CD14-positive monocyte (primary cell): Measurements from ENCODE around the gene LRRC72. TPM values are rescaled to one million over a fixed set of nuclear protein-coding genes. Genes with fewer than 3 reads are reported as not detected.

Experiments used
- DNase-seq, 3 donors: peaks; one replicate each; pipeline ENCODE4 v3.0.0-alpha.2; 2011 to 2022
- H2AFZ ChIP-seq: 2 replicates; pipeline ENCODE4 v1.6.0; 2012; ENCODE audit warnings: mild to moderate bottlenecking, low read depth, low read length, inconsistent platforms; ENCODE audit not compliant: insufficient read depth, poor library complexity, severe bottlenecking
- H3K27ac ChIP-seq, 2 donors: 1 replicate in 1 of 2; 2 replicates in 1 of 2; pipeline ENCODE4 v1.5.1; 2012 to 2013; ENCODE audit warnings: low read length in 2 of 2, control low read depth in 1 of 2, inconsistent platforms in 1 of 2, low read depth in 1 of 2, mild to moderate bottlenecking in 1 of 2
- H3K27me3 ChIP-seq, 2 donors: one replicate each; pipeline versions ENCODE4 v1.6.0 to v1.6.1; 2011 to 2013; ENCODE audit warnings: low read length in 2 of 2; ENCODE audit not compliant: control insufficient read depth in 2 of 2, insufficient read depth in 2 of 2
- H3K36me3 ChIP-seq, 2 donors: replicated peaks in 1 of 2; 1 replicate in 1 of 2; 2 replicates in 1 of 2; pipeline versions ENCODE4 v1.5.1 to v1.6.1; 2012 to 2013; ENCODE audit warnings: low read length in 2 of 2, control low read depth in 1 of 2, inconsistent platforms in 1 of 2, mild to moderate bottlenecking in 1 of 2; ENCODE audit not compliant: insufficient read depth in 2 of 2, control insufficient read depth in 1 of 2
- H3K4me1 ChIP-seq, 2 donors: 1 replicate in 1 of 2; 2 replicates in 1 of 2; pipeline versions ENCODE4 v1.5.1 to v1.6.1; 2012 to 2013; ENCODE audit warnings: low read length in 2 of 2, control low read depth in 1 of 2, inconsistent platforms in 1 of 2, mild to moderate bottlenecking in 1 of 2, moderate library complexity in 1 of 2; ENCODE audit not compliant: insufficient read depth in 2 of 2, control insufficient read depth in 1 of 2
- H3K4me2 ChIP-seq: replicated peaks from 2 replicates; pipeline ENCODE3; 2012; ENCODE audit warnings: low read length, moderate library complexity, mild to moderate bottlenecking; ENCODE audit not compliant: poor library complexity, severe bottlenecking; ENCODE audit errors: extremely low read depth
- H3K4me3 ChIP-seq, 3 experiments: fragments of 200-600 bp in 1 of 3; sonication (generic) in 1 of 3; replicated peaks in 1 of 3; 1 replicate in 2 of 3; 2 replicates in 1 of 3; pipeline ENCODE4 v1.5.1; 2011 to 2013; ENCODE audit warnings: low read length in 3 of 3, mild to moderate bottlenecking in 3 of 3, control low read depth in 2 of 3, low read depth in 2 of 3, inconsistent platforms in 1 of 3, moderate library complexity in 1 of 3
- H3K79me2 ChIP-seq: 2 replicates; pipeline ENCODE4 v1.6.0; 2012; ENCODE audit warnings: mild to moderate bottlenecking, control low read depth, inconsistent platforms, low read length, moderate library complexity; ENCODE audit not compliant: insufficient read depth
- H3K9ac ChIP-seq: 2 replicates; pipeline ENCODE4 v1.6.0; 2017; ENCODE audit warnings: low read length, mild to moderate bottlenecking; ENCODE audit not compliant: insufficient read depth, poor library complexity, severe bottlenecking
- H3K9me3 ChIP-seq, 2 donors: replicated peaks in 1 of 2; 1 replicate in 1 of 2; 2 replicates in 1 of 2; pipeline versions ENCODE4 v1.5.1 to v1.6.1; 2012 to 2013; ENCODE audit warnings: low read length in 2 of 2, control low read depth in 1 of 2; ENCODE audit not compliant: control insufficient read depth in 1 of 2, insufficient read depth in 1 of 2
- H4K20me1 ChIP-seq: 2 replicates; pipeline ENCODE4 v1.6.0; 2012; ENCODE audit warnings: mild to moderate bottlenecking, low read length, control low read depth, moderate library complexity; ENCODE audit not compliant: insufficient read depth
- H3K27ac Mint-ChIP-seq, 7 donors: one replicate each; pipeline ENCODE4 v1.8.0; 2020; ENCODE audit warnings: mild to moderate bottlenecking in 7 of 7, mixed read lengths in 7 of 7, moderate library complexity in 6 of 7, inconsistent platforms in 2 of 7
- H3K27me3 Mint-ChIP-seq, 3 donors: one replicate each; pipeline ENCODE4 v1.8.0; 2021 to 2022; ENCODE audit warnings: low read depth in 3 of 3, mild to moderate bottlenecking in 3 of 3, mixed read lengths in 3 of 3, moderate library complexity in 3 of 3, inconsistent platforms in 1 of 3
- H3K36me3 Mint-ChIP-seq, 2 donors: one replicate each; pipeline ENCODE4 v1.8.0; 2020; ENCODE audit warnings: mixed read lengths in 2 of 2, inconsistent platforms in 1 of 2, mild to moderate bottlenecking in 1 of 2
- H3K4me1 Mint-ChIP-seq: one replicate; pipeline ENCODE4 v1.8.0; 2020; ENCODE audit warnings: mild to moderate bottlenecking, mixed read lengths
- H3K4me3 Mint-ChIP-seq, 2 donors: one replicate each; pipeline ENCODE4 v1.8.0; 2020; ENCODE audit warnings: mild to moderate bottlenecking in 2 of 2, mixed read lengths in 2 of 2, moderate library complexity in 1 of 2
- H3K9me3 Mint-ChIP-seq, 7 donors: one replicate each; pipeline ENCODE4 v1.8.0; 2020 to 2022; ENCODE audit warnings: mixed read lengths in 7 of 7, mild to moderate bottlenecking in 6 of 7, moderate library complexity in 6 of 7, inconsistent platforms in 2 of 7
- CTCF ChIP-seq: fragments of 200-600 bp; IDR thresholded peaks from one replicate; pipeline ENCODE4 v1.8.0; 2022; ENCODE audit warnings: antibody characterized with exemption, mild to moderate bottlenecking
- WGBS: methylation state at CpG from one replicate; pipeline ENCODE4 v1.1.5; 2013; ENCODE audit warnings: missing lambda C conversion rate; ENCODE audit not compliant: insufficient coverage; 5-methylcytosine and 5-hydroxymethylcytosine counted together
- intact Hi-C, 2 donors: fragments of 100-400 bp; cut with micrococcal nuclease; formaldehyde crosslinking; loops; one replicate each; pipeline versions ENCODE4 v1.15.0 to v1.15.1; 2023
- polyA plus RNA-seq, 3 donors: library from polyadenylated mRNA; depleted of rRNA in 1 of 3; unstranded in 2 of 3; stranded (reverse) in 1 of 3; fragments of 300-500 nt in 2 of 3; fragments of >200 nt in 1 of 3; fragmentation: Illumina TruSeq in 2 of 3; gene quantifications; 1 replicate in 2 of 3; 2 replicates in 1 of 3; pipeline ENCODE4 v1.2.3, GENCODE V29; 2012 to 2021

LRRC72 gene
- polyA plus RNA-seq, 3 donors: not detected

GRCh38 chr7:16611711-16612110 lies 85.1 kb downstream of the LRRC72 start:
- DNase-seq: no peak
- peaks cover 0 to 4% of the 10 kb centered on the region in 2 donors for H3K4me1 ChIP-seq
- no peak overlapping the region for H3K4me3 ChIP-seq
- no peak overlapping the region for H3K27ac ChIP-seq
- intact Hi-C loops: no loop called here
- Mint-ChIP-seq H3K9me3 (no peaks in the 10 kb centered on the region), H3K36me3 (peaks cover 40 to 47% of the 10 kb centered on the region in 2 donors), H3K27ac (no peak overlapping the region), H3K4me1 (peaks cover 7% of the 10 kb centered on the region), H3K4me3 (no peak overlapping the region), H3K27me3 (no peaks in the 10 kb centered on the region)
- no peak overlapping the region for H3K9ac ChIP-seq
- H3K36me3 ChIP-seq: peaks cover 16 to 53% of the 10 kb centered on the region in 2 donors
- WGBS: 100% methylated on average over 1 of the region's 2 CpGs
- H3K4me2 ChIP-seq: no peak overlapping the region
- H2AFZ ChIP-seq: no peak overlapping the region
- no peaks in the 10 kb centered on the region for H3K9me3 ChIP-seq
- no peaks in the 10 kb centered on the region for H3K79me2 ChIP-seq
- no peak for TF ChIP-seq CTCF
- no peaks in the 10 kb centered on the region for H4K20me1 ChIP-seq
- H3K27me3 ChIP-seq: no peaks in the 10 kb centered on the region

- H3K27ac Mint-ChIP-seq: no peak overlapping the region
- H3K4me1 Mint-ChIP-seq: no peaks in the 10 kb centered on the region
- Histone ChIP-seq H3K36me3 (peaks cover 20 to 49% of the 10 kb centered on the region in 2 donors), H3K27me3 (no peaks in the 10 kb centered on the region), H4K20me1 (no peaks in the 10 kb centered on the region), H3K9ac (no peak overlapping the region), H3K27ac (no peak overlapping the region), H3K9me3 (no peaks in the 10 kb centered on the region), H2AFZ (no peak overlapping the region), H3K79me2 (no peaks in the 10 kb centered on the region), H3K4me2 (no peak overlapping the region), H3K4me3 (no peak overlapping the region), H3K4me1 (no peaks in the 10 kb centered on the region)
- WGBS: 100% methylated on average over 3 of the region's 5 CpGs
- intact Hi-C loops: no loop called here
- DNase-seq: no peak
- TF ChIP-seq CTCF: no peak
- H3K27me3 Mint-ChIP-seq: no peaks in the 10 kb centered on the region
- H3K9me3 Mint-ChIP-seq: no peaks in the 10 kb centered on the region
- no peak overlapping the region for H3K4me3 Mint-ChIP-seq
- peaks cover 43 to 53% of the 10 kb centered on the region in 2 donors for H3K36me3 Mint-ChIP-seq
Observed at GRCh38 chr7:16615228-16615627, 88.6 kb downstream of the LRRC72 start.
